Transverse colon (tissue), 4 donors: ENCODE measurements around the gene CARF. TPM values are rescaled to one million over a fixed set of nuclear protein-coding genes. Genes with fewer than 3 reads are reported as not detected.

Source experiments
- DNase-seq: peaks from one replicate; pipeline ENCODE4 v3.0.0-alpha.2; 2019
- H3K27ac ChIP-seq, 4 donors: fragments of 200-600 bp; sonication (generic); 2 replicates each; pipeline ENCODE4 v1.5.1; 2016 to 2018; ENCODE audit warnings: inconsistent platforms in 4 of 4
- H3K27me3 ChIP-seq: fragments of 200-600 bp; sonication (generic); 2 replicates; pipeline ENCODE4 v1.5.1; 2017; ENCODE audit warnings: inconsistent platforms
- H3K36me3 ChIP-seq, 4 donors: fragments of 200-600 bp; sonication (generic); 2 replicates each; pipeline ENCODE4 v1.5.1; 2017 to 2019; ENCODE audit warnings: inconsistent platforms in 4 of 4
- H3K4me1 ChIP-seq, 4 donors: fragments of 200-600 bp; sonication (generic); 2 replicates each; pipeline ENCODE4 v1.5.1; 2017 to 2020; ENCODE audit warnings: inconsistent platforms in 4 of 4
- H3K4me3 ChIP-seq, 4 donors: fragments of 200-600 bp; sonication (generic); 1 replicate in 1 of 4; 2 replicates in 3 of 4; pipeline versions ENCODE4 v1.5.1 to v1.6.1; 2017 to 2019; ENCODE audit warnings: inconsistent platforms in 4 of 4
- H3K9me3 ChIP-seq, 2 donors: fragments of 200-600 bp; sonication (generic); 2 replicates each; pipeline ENCODE4 v1.5.1; 2017 to 2019; ENCODE audit warnings: inconsistent platforms in 2 of 2
- EP300 ChIP-seq: sonication (generic); formaldehyde crosslinking; IDR thresholded peaks from one replicate; pipeline ENCODE4 v1.6.1; 2017; ENCODE audit warnings: antibody characterized with exemption, low read depth
- POLR2A ChIP-seq: fragments of 450-650 bp; IDR thresholded peaks from one replicate; pipeline ENCODE4 v1.6.1; 2016; ENCODE audit warnings: antibody characterized with exemption, mild to moderate bottlenecking, moderate library complexity
- POLR2AphosphoS5 ChIP-seq, 3 donors: sonication (generic); formaldehyde crosslinking; IDR thresholded peaks; one replicate each; pipeline ENCODE4 v1.6.1; 2016; ENCODE audit warnings: antibody characterized with exemption in 3 of 3
- WGBS, 2 donors: methylation state at CpG; one replicate each; pipeline ENCODE4 v1.1.5; 2018; ENCODE audit warnings: low coverage in 1 of 2; 5-methylcytosine and 5-hydroxymethylcytosine counted together
- in situ Hi-C, 4 donors: fragments of 200-750 bp; cut with MboI; loops; one replicate each; pipeline versions ENCODE4 v1.15.0 to v1.15.1; 2017; ENCODE audit warnings: low sequenced_read_pairs in 3 of 4, low pct_ligation_motif_present in 1 of 4, low pct_unique_long_range_greater_than_20kb in 1 of 4
- intact Hi-C: fragments of 100-400 bp; cut with DNase I; formaldehyde crosslinking; loops from one replicate; pipeline ENCODE4 v1.15.1; 2023; ENCODE audit warnings: low total_unique reads
- total RNA-seq, 4 donors: library from RNA; depleted of rRNA; stranded (reverse); fragments of >200 nt; gene quantifications; one replicate each; pipeline ENCODE4 v1.1.0, GENCODE V29; 2016
- TF ChIP-seq, protein P1 (sequence below), 5 experiments: fragments of 200-600 bp in 3 of 5; fragments of 450-650 bp in 2 of 5; sonication (generic) in 3 of 5; IDR thresholded peaks; 1 replicate in 2 of 5; 2 replicates in 3 of 5; pipeline ENCODE4 v1.5.1; 2016 to 2017; ENCODE audit warnings: antibody characterized with exemption in 5 of 5, inconsistent platforms in 3 of 5, mild to moderate bottlenecking in 2 of 5, moderate library complexity in 1 of 5

CARF gene
- total RNA-seq, 4 donors from 2014 or later = 11.0 to 98.4 (median 54.8) TPM

DNA sequence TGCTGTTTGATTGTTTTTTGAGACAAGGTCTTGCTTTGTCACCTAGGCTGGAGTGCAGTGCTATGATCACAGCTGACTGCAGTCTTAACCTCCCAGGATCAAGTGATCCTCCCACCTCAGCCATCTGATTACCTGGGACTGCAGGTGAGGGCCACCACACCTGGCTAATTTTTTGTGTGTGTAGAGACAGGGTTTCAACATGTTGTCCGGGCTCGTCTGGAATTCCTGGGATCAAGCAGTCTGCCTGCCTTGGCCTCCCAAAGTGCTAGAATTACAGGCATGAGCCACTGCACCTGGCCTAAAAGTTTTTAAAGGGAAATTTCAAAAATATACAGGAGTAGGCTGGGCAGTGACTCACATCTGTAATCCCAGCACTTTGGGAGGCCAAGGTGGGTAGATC lies 22.4 kb downstream of the CARF start:
- 97% methylated on average over 2 of the region's 2 CpGs; no CpG with 5 or more reads in 1 of the 2 donors for WGBS, 2 donors
- Histone ChIP-seq H3K36me3 (no peaks in the 10 kb centered on the region), H3K27ac (no peak overlapping the region), H3K4me1 (no peaks in the 10 kb centered on the region), H3K4me3 (no peak overlapping the region), H3K27me3 (no peaks in the 10 kb centered on the region), H3K9me3 (no peaks in the 10 kb centered on the region)
- intact Hi-C loops (no loop called here), in situ Hi-C loops (no loop called here)
- no peak for DNase-seq
- no peak for TF ChIP-seq POLR2AphosphoS5 (IDR thresholded peaks at IDR 0.05)
- TF ChIP-seq POLR2A = no peak
- TF ChIP-seq, protein P1, sequence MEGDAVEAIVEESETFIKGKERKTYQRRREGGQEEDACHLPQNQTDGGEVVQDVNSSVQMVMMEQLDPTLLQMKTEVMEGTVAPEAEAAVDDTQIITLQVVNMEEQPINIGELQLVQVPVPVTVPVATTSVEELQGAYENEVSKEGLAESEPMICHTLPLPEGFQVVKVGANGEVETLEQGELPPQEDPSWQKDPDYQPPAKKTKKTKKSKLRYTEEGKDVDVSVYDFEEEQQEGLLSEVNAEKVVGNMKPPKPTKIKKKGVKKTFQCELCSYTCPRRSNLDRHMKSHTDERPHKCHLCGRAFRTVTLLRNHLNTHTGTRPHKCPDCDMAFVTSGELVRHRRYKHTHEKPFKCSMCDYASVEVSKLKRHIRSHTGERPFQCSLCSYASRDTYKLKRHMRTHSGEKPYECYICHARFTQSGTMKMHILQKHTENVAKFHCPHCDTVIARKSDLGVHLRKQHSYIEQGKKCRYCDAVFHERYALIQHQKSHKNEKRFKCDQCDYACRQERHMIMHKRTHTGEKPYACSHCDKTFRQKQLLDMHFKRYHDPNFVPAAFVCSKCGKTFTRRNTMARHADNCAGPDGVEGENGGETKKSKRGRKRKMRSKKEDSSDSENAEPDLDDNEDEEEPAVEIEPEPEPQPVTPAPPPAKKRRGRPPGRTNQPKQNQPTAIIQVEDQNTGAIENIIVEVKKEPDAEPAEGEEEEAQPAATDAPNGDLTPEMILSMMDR (IDR thresholded peaks at IDR 0.05) = no peak
- no peak for TF ChIP-seq EP300

DNA sequence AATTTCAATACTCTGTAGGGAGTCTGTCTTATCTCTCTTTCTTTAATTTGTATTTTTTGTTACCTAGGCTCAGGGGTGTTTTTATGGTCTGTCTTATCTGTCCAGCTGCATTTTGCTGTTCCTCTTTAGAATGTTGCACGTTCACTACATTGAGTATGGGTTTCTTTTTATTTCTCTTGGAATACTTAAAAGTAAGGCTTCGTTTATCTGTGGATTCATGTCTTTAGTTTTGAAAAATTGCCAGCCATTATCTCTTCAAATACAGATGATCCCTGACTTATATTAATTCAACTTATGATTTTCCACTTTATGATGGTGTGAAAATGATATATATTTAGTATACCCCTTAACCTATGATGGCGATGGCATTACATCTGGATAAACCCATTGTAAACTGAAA lies 26.9 kb downstream of the CARF start:
- H3K36me3 ChIP-seq = peaks cover 0 to 9% (median 0%) of the 10 kb centered on the region in 4 donors
- in situ Hi-C loops = no loop called here
- no peaks in the 10 kb centered on the region for H3K4me1 ChIP-seq
- H3K4me3 ChIP-seq = no peak overlapping the region
- H3K27me3 ChIP-seq = no peaks in the 10 kb centered on the region
- TF ChIP-seq, protein P1 (IDR thresholded peaks at IDR 0.05) = no peak
- no peak for TF ChIP-seq POLR2AphosphoS5 (IDR thresholded peaks at IDR 0.05)
- no peak for TF ChIP-seq POLR2A
- no peak for TF ChIP-seq EP300
- intact Hi-C loops = no loop called here
- DNase-seq = no peak
- H3K27ac ChIP-seq = no peak overlapping the region
- H3K9me3 ChIP-seq = no peaks in the 10 kb centered on the region
- 97 to 100% methylated on average over 3 of the region's 3 CpGs for WGBS, 2 donors

DNA sequence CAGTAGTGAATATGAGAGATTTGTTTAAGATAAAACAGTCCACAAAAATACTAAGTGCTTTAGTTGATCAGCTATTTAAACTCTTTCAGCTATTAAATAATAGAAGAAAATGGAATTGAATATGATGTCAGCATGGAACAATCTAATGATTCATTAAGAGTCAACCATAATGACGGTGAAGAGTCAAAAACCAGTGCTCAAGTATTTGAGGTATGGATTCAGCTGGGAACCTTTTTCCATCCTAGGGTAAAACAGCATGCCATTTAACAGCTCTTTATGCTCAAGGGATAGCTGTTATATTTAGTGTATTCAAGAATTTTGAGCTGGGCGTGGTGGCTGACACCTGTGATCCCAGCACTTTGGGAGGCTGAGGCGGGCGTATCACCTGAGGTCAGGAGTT lies 29.7 kb downstream of the CARF start:
- Histone ChIP-seq H3K27ac (no peak overlapping the region), H3K36me3 (peaks cover 0 to 25% (median 10%) of the 10 kb centered on the region in 4 donors), H3K9me3 (peaks cover 0 to 10% of the 10 kb centered on the region in 2 donors), H3K4me1 (no peaks in the 10 kb centered on the region), H3K4me3 (no peak overlapping the region), H3K27me3 (no peaks in the 10 kb centered on the region)
- 99 to 100% methylated on average over 1 to 4 of the region's 4 CpGs for WGBS, 2 donors
- DNase-seq = no peak
- TF ChIP-seq POLR2AphosphoS5 (IDR thresholded peaks at IDR 0.05) = no peak
- TF ChIP-seq, protein P1 (IDR thresholded peaks at IDR 0.05) = no peak
- no peak for TF ChIP-seq EP300
- TF ChIP-seq POLR2A = no peak
- in situ Hi-C loops (no loop called here), intact Hi-C loops (no loop called here)

DNA sequence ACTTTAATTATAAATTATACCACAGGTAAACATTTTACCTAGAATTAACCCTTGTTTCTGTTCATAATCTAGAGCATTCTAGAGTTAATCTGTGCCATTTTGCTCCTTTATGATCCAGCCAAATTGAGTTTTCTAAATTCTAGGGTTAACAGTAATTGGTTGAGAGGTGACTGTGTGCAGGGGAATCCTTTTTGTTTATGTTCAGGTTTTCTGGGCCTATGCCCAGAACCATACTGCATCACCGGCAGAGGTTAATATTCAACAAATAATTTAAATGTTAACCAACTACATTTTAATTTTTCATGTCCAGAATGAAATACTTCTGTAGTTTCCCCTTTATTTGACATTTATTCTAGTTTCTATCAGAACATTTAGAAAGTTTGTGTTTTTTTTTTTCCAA lies 32.3 kb downstream of the CARF start:
- DNase-seq = no peak
- no peaks in the 10 kb centered on the region for H3K27me3 ChIP-seq
- WGBS, 2 donors = 38 to 50% methylated on average over 1 of the region's 1 CpG
- intact Hi-C loops = no loop called here
- in situ Hi-C loops = no loop called here
- no peak overlapping the region for H3K27ac ChIP-seq
- H3K4me1 ChIP-seq = no peaks in the 10 kb centered on the region
- H3K9me3 ChIP-seq = peaks cover 8 to 14% of the 10 kb centered on the region in 2 donors
- H3K4me3 ChIP-seq = no peak overlapping the region
- TF ChIP-seq EP300 = no peak
- TF ChIP-seq, protein P1 (IDR thresholded peaks at IDR 0.05) = no peak
- TF ChIP-seq POLR2A = no peak
- TF ChIP-seq POLR2AphosphoS5 (IDR thresholded peaks at IDR 0.05) = no peak
- H3K36me3 ChIP-seq = peaks cover 0 to 25% (median 10%) of the 10 kb centered on the region in 4 donors
